T-cell (primary cell): ENCODE measurements around the gene BTBD3. TPM values are rescaled to one million over a fixed set of nuclear protein-coding genes. Genes with fewer than 3 reads are reported as not detected.

Experiments used
- ATAC-seq, 4 experiments: fragments of 200-7000 bp in 3 of 4; fragments of 150-1000 bp in 1 of 4; cut with Tn5 transposase; replicated peaks in 1 of 4; 1 replicate in 3 of 4; 2 replicates in 1 of 4; pipeline ENCODE4 v1.10.0; 2021; ENCODE audit warnings: moderate library complexity in 3 of 4, mild to moderate bottlenecking in 2 of 4, moderate number of reproducible peaks in 1 of 4
- CTCF ChIA-PET, 2 donors: fragments of 300-600 bp; sonication (Branson Sonifier 250); formaldehyde crosslinking; loops; one replicate each; lab custom pipeline; 2022; ENCODE audit warnings: antibody characterized with exemption in 2 of 2; lab: Charles Lee
- POLR2A ChIA-PET, 2 donors: fragments of 300-600 bp; sonication (Branson Sonifier 250); formaldehyde crosslinking; loops; one replicate each; lab custom pipeline; 2022; ENCODE audit warnings: antibody characterized with exemption in 2 of 2; lab: Charles Lee
- DNase-seq, 35 experiments: peaks; one replicate each; pipeline versions ENCODE4 v3.0.0 to v3.0.0-alpha.2; 2013 to 2023
- H3K27ac ChIP-seq: one replicate; pipeline ENCODE4 v1.5.1; 2013; ENCODE audit warnings: low read length
- H3K27me3 ChIP-seq, 2 experiments: replicated peaks in 1 of 2; 1 replicate in 1 of 2; 2 replicates in 1 of 2; pipeline versions ENCODE4 v1.6.1 to v1.7.0; 2013; ENCODE audit warnings: low read length in 1 of 2, mixed read lengths in 1 of 2; ENCODE audit not compliant: control insufficient read depth in 2 of 2, insufficient read depth in 2 of 2; ENCODE audit errors: extremely low read depth in 1 of 2
- H3K36me3 ChIP-seq, 2 donors: 1 replicate in 1 of 2; 2 replicates in 1 of 2; pipeline versions ENCODE4 v1.6.1 to v1.7.0; 2013; ENCODE audit warnings: low read length in 1 of 2; ENCODE audit not compliant: control insufficient read depth in 2 of 2, insufficient read depth in 1 of 2; ENCODE audit errors: extremely low read depth in 1 of 2
- H3K4me1 ChIP-seq, 2 experiments: 1 replicate in 1 of 2; 2 replicates in 1 of 2; pipeline versions ENCODE4 v1.6.1 to v1.7.0; 2013; ENCODE audit warnings: low read length in 2 of 2, mixed read lengths in 1 of 2; ENCODE audit not compliant: insufficient read depth in 2 of 2, control insufficient read depth in 1 of 2; ENCODE audit errors: extremely low read depth in 1 of 2
- H3K4me3 ChIP-seq, 2 donors: 1 replicate in 1 of 2; 2 replicates in 1 of 2; pipeline versions ENCODE4 v1.5.1 to v1.7.0; 2013; ENCODE audit warnings: mild to moderate bottlenecking in 2 of 2, low read length in 1 of 2, moderate library complexity in 1 of 2; ENCODE audit not compliant: control insufficient read depth in 1 of 2; ENCODE audit errors: extremely low read depth in 1 of 2
- H3K9me3 ChIP-seq: 2 replicates; pipeline ENCODE4 v1.7.0; 2013
- H3K27ac Mint-ChIP-seq, 2 donors: one replicate each; pipeline ENCODE4 v1.8.0; 2020 to 2021; ENCODE audit warnings: mild to moderate bottlenecking in 2 of 2, mixed read lengths in 2 of 2
- H3K27me3 Mint-ChIP-seq, 2 donors: one replicate each; pipeline ENCODE4 v1.8.0; 2021 to 2022; ENCODE audit warnings: mixed read lengths in 2 of 2
- H3K36me3 Mint-ChIP-seq: one replicate; pipeline ENCODE4 v1.8.0; 2021; ENCODE audit warnings: mixed read lengths
- H3K4me1 Mint-ChIP-seq, 3 donors: one replicate each; pipeline ENCODE4 v1.8.0; 2020 to 2022; ENCODE audit warnings: mixed read lengths in 3 of 3, mild to moderate bottlenecking in 1 of 3
- H3K4me3 Mint-ChIP-seq, 3 donors: one replicate each; pipeline ENCODE4 v1.8.0; 2020 to 2022; ENCODE audit warnings: mild to moderate bottlenecking in 3 of 3, mixed read lengths in 3 of 3, moderate library complexity in 3 of 3
- H3K9me3 Mint-ChIP-seq, 3 donors: one replicate each; pipeline ENCODE4 v1.8.0; 2020 to 2022; ENCODE audit warnings: mixed read lengths in 3 of 3
- WGBS: methylation state at CpG from one replicate; pipeline ENCODE4 v1.1.5; 2013; ENCODE audit warnings: missing lambda C conversion rate; ENCODE audit not compliant: insufficient coverage; 5-methylcytosine and 5-hydroxymethylcytosine counted together
- total RNA-seq, 35 experiments: library from RNA in 6 of 35; stranded (reverse) in 6 of 35; fragments of 120-200 nt in 1 of 35; gene quantifications; one replicate each; pipeline versions ENCODE4 v1.2.1 to v1.2.4 and lab custom pipeline; 2013 to 2026

Gene BTBD3
- total RNA-seq, 5 donors from 2014 or later (not counting 1 experiment from before 2014, with no cell fraction given), result 0.77 to 4.3 (median 1.8) TPM

DNA sequence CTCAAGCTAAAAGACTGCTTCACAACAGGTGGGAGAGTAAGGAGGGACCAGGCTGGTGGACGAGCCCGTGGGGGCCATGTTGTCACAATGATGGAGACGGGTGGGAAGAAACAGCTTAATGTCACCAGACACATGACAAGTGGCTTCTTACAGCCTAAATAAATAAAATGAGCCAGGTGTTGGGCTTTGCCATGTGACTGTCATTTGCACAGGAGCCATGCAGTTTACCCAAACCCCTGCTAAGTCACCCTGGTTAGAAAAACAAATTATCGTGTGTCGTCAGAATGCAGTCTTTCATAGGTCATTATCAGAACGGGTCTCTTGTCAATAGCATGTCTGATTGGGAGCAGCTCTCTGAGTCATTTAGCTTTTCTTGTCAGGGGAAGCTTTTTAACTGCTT, 18.5 kb downstream of the BTBD3 start:
- H3K36me3 Mint-ChIP-seq, result no peaks in the 10 kb centered on the region
- Histone ChIP-seq H3K36me3 (no peaks in the 10 kb centered on the region), H3K4me3 (no peak overlapping the region), H3K27ac (no peak overlapping the region), H3K27me3 (no peaks in the 10 kb centered on the region), H3K9me3 (no peaks in the 10 kb centered on the region), H3K4me1 (no peaks in the 10 kb centered on the region)
- ATAC-seq (no peak), DNase-seq (no peak)
- H3K27me3 Mint-ChIP-seq, result peaks cover 0 to 4% of the 10 kb centered on the region in 2 donors
- H3K27ac Mint-ChIP-seq, result no peak overlapping the region
- ChIA-PET CTCF (no interaction called here), POLR2A (interaction anchor here in 1 of 2 donors (0.6 kb wide), 1 partner anchor 12 kb away, joined by 3 read pairs; no protein-coding TSS in a partner anchor)
- H3K9me3 Mint-ChIP-seq, result peaks cover 0 to 7% (median 4%) of the 10 kb centered on the region in 3 donors
- H3K4me3 Mint-ChIP-seq, result no peak overlapping the region
- no peaks in the 10 kb centered on the region for H3K4me1 Mint-ChIP-seq
- WGBS, result 93% methylated on average over 3 of the region's 6 CpGs

DNA sequence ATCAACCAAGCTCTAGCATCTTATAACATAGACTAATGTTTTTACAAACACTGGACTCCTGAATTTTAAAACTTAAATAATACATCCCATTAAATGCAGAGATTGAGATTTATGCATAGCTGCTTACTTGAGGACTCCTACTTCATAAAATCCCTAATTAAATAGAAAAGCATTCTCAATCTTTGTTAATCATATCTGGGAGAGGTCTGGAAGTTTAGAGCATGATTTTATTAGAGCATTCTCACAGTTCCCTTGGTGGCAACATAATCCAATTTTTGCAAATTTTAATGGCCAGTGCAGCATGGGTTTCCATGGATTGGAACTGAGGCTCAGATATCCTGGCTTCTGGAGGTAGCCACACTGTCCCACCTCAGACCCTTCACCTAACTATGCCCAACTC, 19.5 kb downstream of the BTBD3 start:
- no peak for ATAC-seq
- CTCF ChIA-PET, result interaction anchor here in 1 of 2 donors (0.7 kb wide), 1 partner anchor 11 kb away, joined by 4 read pairs; no protein-coding TSS in a partner anchor
- no peak overlapping the region for H3K27ac Mint-ChIP-seq

DNA sequence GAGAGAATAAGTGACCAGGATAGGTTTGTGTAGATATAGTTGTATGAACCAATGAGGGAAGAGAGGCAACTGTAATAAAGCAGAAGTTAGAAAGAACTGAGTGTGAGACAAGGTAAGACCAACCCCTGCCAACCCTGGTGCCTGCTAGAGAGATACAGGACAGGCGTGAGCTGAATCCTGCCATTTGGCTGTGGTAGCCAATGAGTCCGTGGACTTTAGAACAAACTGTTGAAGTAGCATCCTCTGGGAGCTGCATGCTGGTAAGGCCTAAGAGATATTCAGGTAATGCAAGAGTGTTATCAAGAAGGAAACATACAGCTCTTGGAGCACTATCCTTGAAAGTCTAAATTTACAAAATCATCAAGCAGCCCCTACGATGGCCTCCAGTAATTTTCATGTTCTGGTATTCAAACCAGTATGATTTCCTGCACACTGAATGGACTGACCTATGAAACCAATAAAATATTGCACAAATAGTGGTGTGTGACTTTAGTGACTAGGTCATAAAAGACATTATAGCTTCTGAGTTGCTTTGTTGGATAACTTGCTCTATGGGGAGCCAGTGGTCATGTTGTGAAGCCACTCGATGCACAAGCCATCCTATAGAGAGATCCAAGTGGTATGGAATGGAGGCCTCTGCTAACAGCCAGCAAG, 24.0 kb downstream of the BTBD3 start:
- Mint-ChIP-seq H3K27ac (no peak overlapping the region), H3K9me3 (peaks cover 0 to 5% (median 2%) of the 10 kb centered on the region in 3 donors), H3K27me3 (peaks cover 0 to 4% of the 10 kb centered on the region in 2 donors), H3K4me3 (no peak overlapping the region), H3K36me3 (no peaks in the 10 kb centered on the region), H3K4me1 (no peaks in the 10 kb centered on the region)
- no peak for DNase-seq
- H3K4me3 ChIP-seq, result no peak overlapping the region
- ChIA-PET POLR2A (no interaction called here), CTCF (no interaction called here)
- no peaks in the 10 kb centered on the region for H3K9me3 ChIP-seq
- H3K36me3 ChIP-seq, result no peaks in the 10 kb centered on the region
- H3K27ac ChIP-seq, result no peak overlapping the region
- WGBS, result 83% methylated on average over 3 of the region's 4 CpGs
- no peak for ATAC-seq
- H3K27me3 ChIP-seq, result no peaks in the 10 kb centered on the region
- H3K4me1 ChIP-seq, result no peaks in the 10 kb centered on the region

More for the DNA sequence above, 19.5 kb downstream of the BTBD3 start:
- H3K36me3 ChIP-seq, result no peaks in the 10 kb centered on the region
- POLR2A ChIA-PET, result no interaction called here
- Mint-ChIP-seq H3K4me1 (no peaks in the 10 kb centered on the region), H3K36me3 (no peaks in the 10 kb centered on the region), H3K4me3 (no peak overlapping the region), H3K9me3 (peaks cover 0 to 7% (median 4%) of the 10 kb centered on the region in 3 donors), H3K27me3 (peaks cover 0 to 4% of the 10 kb centered on the region in 2 donors)
- no peak overlapping the region for H3K4me3 ChIP-seq
- no peaks in the 10 kb centered on the region for H3K4me1 ChIP-seq
- no peaks in the 10 kb centered on the region for H3K9me3 ChIP-seq
- no peak overlapping the region for H3K27ac ChIP-seq
- no peak for DNase-seq
- no peaks in the 10 kb centered on the region for H3K27me3 ChIP-seq

- Histone ChIP-seq H3K27me3 (no peaks in the 10 kb centered on the region), H3K4me1 (no peaks in the 10 kb centered on the region), H3K27ac (no peak overlapping the region), H3K9me3 (no peaks in the 10 kb centered on the region), H3K36me3 (no peaks in the 10 kb centered on the region), H3K4me3 (no peak overlapping the region)
- Mint-ChIP-seq H3K9me3 (peaks cover 0 to 7% (median 2%) of the 10 kb centered on the region in 3 donors), H3K36me3 (no peaks in the 10 kb centered on the region), H3K4me3 (no peak overlapping the region), H3K4me1 (no peaks in the 10 kb centered on the region), H3K27ac (no peak overlapping the region), H3K27me3 (peaks cover 0 to 4% of the 10 kb centered on the region in 2 donors)
- no peak for DNase-seq
- POLR2A ChIA-PET, result no interaction called here
- ATAC-seq, result no peak
- CTCF ChIA-PET, result no interaction called here
- 86% methylated on average over 5 of the region's 6 CpGs for WGBS
These were observed 26.1 kb downstream of the BTBD3 start for GRCh38 chr20:11943778-11944177.

DNA sequence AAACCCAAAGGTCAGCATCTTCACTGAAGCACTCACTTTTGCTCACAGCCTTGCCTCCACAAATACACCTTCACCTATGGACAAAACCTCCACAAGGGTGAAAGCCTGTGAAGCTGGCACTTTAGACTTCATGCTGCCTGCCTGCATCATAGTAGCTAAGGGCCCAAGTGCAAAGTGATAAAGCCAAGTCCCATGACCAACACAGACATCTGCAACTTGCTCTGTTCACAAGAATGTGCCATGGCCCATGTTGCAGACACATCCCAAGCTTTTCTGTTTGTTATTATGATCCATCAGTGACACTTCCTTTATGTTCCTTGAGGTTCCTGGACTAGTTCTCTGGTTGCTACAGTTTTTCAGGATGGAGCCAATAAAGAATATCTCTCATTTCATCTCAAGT, 31.1 kb downstream of the BTBD3 start:
- Mint-ChIP-seq H3K4me1 (no peaks in the 10 kb centered on the region), H3K27ac (no peak overlapping the region), H3K27me3 (no peaks in the 10 kb centered on the region), H3K9me3 (peaks cover 3 to 7% (median 3%) of the 10 kb centered on the region in 3 donors), H3K4me3 (no peak overlapping the region), H3K36me3 (no peaks in the 10 kb centered on the region)
- ChIA-PET CTCF (no interaction called here), POLR2A (no interaction called here)
- H3K4me3 ChIP-seq, result no peak overlapping the region
- H3K36me3 ChIP-seq, result no peaks in the 10 kb centered on the region
- no peaks in the 10 kb centered on the region for H3K9me3 ChIP-seq
- H3K4me1 ChIP-seq, result no peaks in the 10 kb centered on the region
- no peak for DNase-seq
- no peaks in the 10 kb centered on the region for H3K27me3 ChIP-seq
- H3K27ac ChIP-seq, result no peak overlapping the region
- ATAC-seq, result no peak

DNA sequence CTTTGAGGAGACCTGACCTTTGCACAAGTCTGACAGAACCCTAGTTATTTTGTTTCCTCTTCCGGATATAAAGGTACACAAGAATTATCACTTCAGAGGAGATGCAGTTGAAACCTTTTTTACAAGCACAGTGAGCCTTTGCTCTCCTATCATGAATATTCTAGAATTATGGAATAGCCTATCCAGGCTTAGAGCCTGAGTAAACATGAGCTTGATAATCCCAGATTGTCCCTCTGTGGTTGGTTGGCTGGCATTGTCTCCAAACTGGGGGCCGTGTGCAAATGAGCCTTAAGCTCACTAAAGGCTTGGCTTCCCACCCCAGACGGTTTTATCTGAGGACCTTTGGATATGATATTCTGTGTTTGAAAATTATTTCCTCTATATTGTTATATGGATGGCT, 32.0 kb downstream of the BTBD3 start:
- POLR2A ChIA-PET, result no interaction called here
- H3K4me1 ChIP-seq, result no peaks in the 10 kb centered on the region
- WGBS, result no CpG with 5 or more reads among the region's 3 CpGs
- no peak for DNase-seq
- no peaks in the 10 kb centered on the region for H3K9me3 ChIP-seq
- ATAC-seq, result no peak
- Mint-ChIP-seq H3K36me3 (no peaks in the 10 kb centered on the region), H3K27ac (no peak overlapping the region), H3K9me3 (peaks cover 7 to 15% (median 9%) of the 10 kb centered on the region in 3 donors), H3K4me3 (no peak overlapping the region), H3K27me3 (no peaks in the 10 kb centered on the region), H3K4me1 (no peaks in the 10 kb centered on the region)
- H3K36me3 ChIP-seq, result no peaks in the 10 kb centered on the region
- no peaks in the 10 kb centered on the region for H3K27me3 ChIP-seq
- H3K4me3 ChIP-seq, result no peak overlapping the region
- H3K27ac ChIP-seq, result no peak overlapping the region
- CTCF ChIA-PET, result no interaction called here
